Keratinocyte (primary cell): Measurements from ENCODE around the gene ATXN10. TPM values are rescaled to one million over a fixed set of nuclear protein-coding genes. Genes with fewer than 3 reads are reported as not detected.

ENCODE experiments used
- DNase-seq: peaks from one replicate; pipeline ENCODE4 v3.0.0-alpha.2; 2011; ENCODE audit warnings: low read depth, missing footprints, low spot score
- FAIRE-seq: peaks from 2 replicates; lab custom pipeline; 2011; peaks lifted over from hg19 to GRCh38; lab: Jason Lieb, UNC
- H2AFZ ChIP-seq: 2 replicates; pipeline ENCODE4 v1.6.0; 2012; ENCODE audit warnings: low read length, control low read depth, inconsistent platforms; ENCODE audit not compliant: control insufficient read depth
- H3K27ac ChIP-seq: 2 replicates; pipeline ENCODE4 v1.5.1; 2011; ENCODE audit warnings: low read length; ENCODE audit not compliant: control insufficient read depth, insufficient read depth
- H3K27me3 ChIP-seq: 3 replicates; pipeline ENCODE4 v1.6.0; 2011; ENCODE audit warnings: low read length; ENCODE audit not compliant: control insufficient read depth, insufficient read depth; ENCODE audit errors: extremely low read depth
- H3K36me3 ChIP-seq, 2 experiments: 2 replicates in 1 of 2; 3 replicates in 1 of 2; pipeline ENCODE4 v1.5.1; 2011; ENCODE audit warnings: low read length in 2 of 2, mild to moderate bottlenecking in 1 of 2; ENCODE audit not compliant: control insufficient read depth in 2 of 2, insufficient read depth in 2 of 2; ENCODE audit errors: extremely low read depth in 1 of 2
- H3K4me1 ChIP-seq: 3 replicates; pipeline ENCODE4 v1.5.1; 2011; ENCODE audit warnings: low read length; ENCODE audit not compliant: control insufficient read depth, insufficient read depth; ENCODE audit errors: extremely low read depth
- H3K4me2 ChIP-seq: 3 replicates; pipeline ENCODE4 v1.6.0; 2011; ENCODE audit warnings: low read depth, low read length; ENCODE audit not compliant: control insufficient read depth, insufficient read depth; ENCODE audit errors: extremely low read depth
- H3K4me3 ChIP-seq, 3 experiments: fragments of 200-600 bp in 1 of 3; sonication (generic) in 1 of 3; 2 replicates in 2 of 3; 3 replicates in 1 of 3; pipeline ENCODE4 v1.5.1; 2011 to 2016; ENCODE audit warnings: low read length in 3 of 3, mild to moderate bottlenecking in 3 of 3, control low read depth in 2 of 3, inconsistent platforms in 1 of 3, low read depth in 1 of 3, mixed read lengths in 1 of 3, mixed run types in 1 of 3, moderate library complexity in 1 of 3; ENCODE audit not compliant: control insufficient read depth in 2 of 3, insufficient read depth in 2 of 3; ENCODE audit errors: extremely low read depth in 1 of 3
- H3K79me2 ChIP-seq: 2 replicates; pipeline ENCODE4 v1.6.0; 2012; ENCODE audit warnings: low read length; ENCODE audit not compliant: control insufficient read depth, insufficient read depth
- H3K9ac ChIP-seq: 3 replicates; pipeline ENCODE4 v1.6.0; 2011; ENCODE audit warnings: low read length; ENCODE audit not compliant: control insufficient read depth, insufficient read depth; ENCODE audit errors: extremely low read depth
- H3K9me1 ChIP-seq: 3 replicates; pipeline ENCODE4 v1.6.0; 2011; ENCODE audit warnings: low read length; ENCODE audit not compliant: control insufficient read depth, insufficient read depth; ENCODE audit errors: extremely low read depth
- H3K9me3 ChIP-seq: 2 replicates; pipeline ENCODE4 v1.5.1; 2012; ENCODE audit warnings: low read depth, low read length; ENCODE audit not compliant: control insufficient read depth
- H4K20me1 ChIP-seq: 3 replicates; pipeline ENCODE4 v1.6.0; 2011; ENCODE audit warnings: low read length; ENCODE audit not compliant: control insufficient read depth, insufficient read depth; ENCODE audit errors: extremely low read depth
- EZH2 ChIP-seq: IDR thresholded peaks from one replicate; pipeline ENCODE4 v1.6.1; 2012; ENCODE audit warnings: inconsistent platforms, mild to moderate bottlenecking, low read length, moderate library complexity
- dilution Hi-C: fragments of 300-500 bp; cut with MboI; formaldehyde crosslinking; loops from one replicate; pipeline ENCODE4 v1.7.0; 2020; ENCODE audit warnings: low sequenced_read_pairs; ENCODE audit not compliant: extremely low pct_ligation_motif_present
- polyA plus RNA-seq, 5 experiments: library from polyadenylated mRNA; depleted of rRNA in 3 of 5; stranded (reverse) in 3 of 5; stranded (forward) in 1 of 5; unstranded in 1 of 5; fragments of >200 nt; gene quantifications; 1 replicate in 1 of 5; 2 replicates in 3 of 5; 3 replicates in 1 of 5; pipeline versions ENCODE4 v1.2.1 to v1.2.3, GENCODE V29; 2011 to 2012; ENCODE audit warnings: missing spikeins in 2 of 5, low read depth in 1 of 5, low replicate concordance in 1 of 5
- TF ChIP-seq, protein P1 (sequence below), 3 experiments: IDR thresholded peaks in 1 of 3; conservative IDR thresholded peaks in 1 of 3; optimal IDR thresholded peaks in 1 of 3; 2 replicates in 2 of 3; 3 replicates in 1 of 3; pipeline versions ENCODE3 to v1.5.1; 2011; ENCODE audit warnings: low read length in 3 of 3, mild to moderate bottlenecking in 3 of 3, moderate library complexity in 2 of 3, control low read depth in 1 of 3, inconsistent platforms in 1 of 3; ENCODE audit not compliant: insufficient read depth in 2 of 3; ENCODE audit errors: extremely low read depth in 1 of 3

Gene ATXN10
- polyA plus RNA-seq, 1 donor (not counting 4 experiments of a cell fraction or from before 2014, with no cell fraction given), result 276 TPM

DNA sequence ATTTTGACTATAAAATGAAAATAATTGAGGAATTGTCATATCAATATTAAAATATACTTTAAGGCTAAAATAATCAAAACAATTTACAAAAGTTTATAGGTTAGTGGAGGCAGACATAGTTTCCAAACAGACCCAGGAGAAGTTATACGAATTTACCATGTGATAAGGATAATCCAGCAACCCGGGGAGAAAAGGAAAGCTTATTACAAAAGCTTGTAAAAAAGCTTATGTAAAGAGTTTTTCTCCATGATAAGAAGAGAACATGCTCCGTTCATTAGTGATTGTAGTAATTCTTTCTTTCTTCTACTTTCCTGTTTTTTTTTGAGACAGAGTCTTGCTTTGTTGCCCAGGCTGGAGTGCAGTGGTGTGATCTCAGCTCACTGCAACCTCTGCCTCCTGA lies 79.0 kb downstream of the ATXN10 start:
- no peaks in the 10 kb centered on the region for H4K20me1 ChIP-seq
- H3K4me2 ChIP-seq, result no peak overlapping the region
- H3K36me3 ChIP-seq, result peaks cover 3 to 9% of the 10 kb centered on the region in 2 experiments
- no peaks in the 10 kb centered on the region for H3K27me3 ChIP-seq
- H3K9me3 ChIP-seq, result no peaks in the 10 kb centered on the region
- H2AFZ ChIP-seq, result no peak overlapping the region
- H3K79me2 ChIP-seq, result peaks cover 2% of the 10 kb centered on the region
- TF ChIP-seq, protein P1, sequence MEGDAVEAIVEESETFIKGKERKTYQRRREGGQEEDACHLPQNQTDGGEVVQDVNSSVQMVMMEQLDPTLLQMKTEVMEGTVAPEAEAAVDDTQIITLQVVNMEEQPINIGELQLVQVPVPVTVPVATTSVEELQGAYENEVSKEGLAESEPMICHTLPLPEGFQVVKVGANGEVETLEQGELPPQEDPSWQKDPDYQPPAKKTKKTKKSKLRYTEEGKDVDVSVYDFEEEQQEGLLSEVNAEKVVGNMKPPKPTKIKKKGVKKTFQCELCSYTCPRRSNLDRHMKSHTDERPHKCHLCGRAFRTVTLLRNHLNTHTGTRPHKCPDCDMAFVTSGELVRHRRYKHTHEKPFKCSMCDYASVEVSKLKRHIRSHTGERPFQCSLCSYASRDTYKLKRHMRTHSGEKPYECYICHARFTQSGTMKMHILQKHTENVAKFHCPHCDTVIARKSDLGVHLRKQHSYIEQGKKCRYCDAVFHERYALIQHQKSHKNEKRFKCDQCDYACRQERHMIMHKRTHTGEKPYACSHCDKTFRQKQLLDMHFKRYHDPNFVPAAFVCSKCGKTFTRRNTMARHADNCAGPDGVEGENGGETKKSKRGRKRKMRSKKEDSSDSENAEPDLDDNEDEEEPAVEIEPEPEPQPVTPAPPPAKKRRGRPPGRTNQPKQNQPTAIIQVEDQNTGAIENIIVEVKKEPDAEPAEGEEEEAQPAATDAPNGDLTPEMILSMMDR (optimal IDR thresholded peaks at IDR 0.05 in 1 of 3, IDR thresholded peaks at IDR 0.05 in 1 of 3, conservative IDR thresholded peaks at IDR 0.05 in 1 of 3; ENCODE audit: extremely low read depth in 1 of 3, insufficient read depth in 2 of 3, low read length in 3 of 3), result no peak
- no peak for TF ChIP-seq EZH2
- H3K4me1 ChIP-seq, result no peaks in the 10 kb centered on the region
- dilution Hi-C loops, result no loop called here
- no peak overlapping the region for H3K9ac ChIP-seq
- H3K9me1 ChIP-seq, result no peaks in the 10 kb centered on the region
- no peak overlapping the region for H3K27ac ChIP-seq
- FAIRE-seq, result no peak
- H3K4me3 ChIP-seq, result no peak overlapping the region
- no peak for DNase-seq

DNA sequence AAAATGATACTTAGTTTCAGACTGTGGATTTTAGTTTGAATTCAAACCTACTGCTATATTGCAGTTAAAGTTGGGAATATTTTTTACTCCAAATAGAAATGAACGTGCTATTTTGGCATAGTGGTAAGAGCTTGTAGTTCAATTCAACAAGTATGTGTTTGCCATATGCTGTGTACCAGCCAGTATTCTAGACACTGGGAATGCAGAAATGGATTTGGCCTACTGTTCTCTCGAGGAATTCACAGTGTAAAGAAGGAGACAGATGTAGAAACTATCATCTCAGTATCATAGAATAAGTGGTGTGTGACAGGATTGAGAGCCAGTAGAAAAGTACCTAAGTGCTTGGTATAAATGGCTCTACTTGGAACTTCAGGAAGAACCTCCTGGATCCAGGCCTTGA lies 80.4 kb downstream of the ATXN10 start:
- peaks cover 2 to 17% of the 10 kb centered on the region in 2 experiments for H3K36me3 ChIP-seq
- TF ChIP-seq, protein P1 (optimal IDR thresholded peaks at IDR 0.05 in 1 of 3, IDR thresholded peaks at IDR 0.05 in 1 of 3, conservative IDR thresholded peaks at IDR 0.05 in 1 of 3; ENCODE audit: extremely low read depth in 1 of 3, insufficient read depth in 2 of 3, low read length in 3 of 3), result no peak
- TF ChIP-seq EZH2, result no peak
- no peaks in the 10 kb centered on the region for H3K27me3 ChIP-seq
- H3K27ac ChIP-seq, result no peak overlapping the region
- no peaks in the 10 kb centered on the region for H3K79me2 ChIP-seq
- H2AFZ ChIP-seq, result no peak overlapping the region
- peaks cover 7% of the 10 kb centered on the region for H3K4me1 ChIP-seq
- H3K9me1 ChIP-seq, result peaks cover 3% of the 10 kb centered on the region
- H3K4me3 ChIP-seq, result no peak overlapping the region
- no peak for DNase-seq
- no peak overlapping the region for H3K9ac ChIP-seq
- H3K9me3 ChIP-seq, result no peaks in the 10 kb centered on the region
- peak; percentile 49 for FAIRE-seq
- dilution Hi-C loops, result no loop called here
- H3K4me2 ChIP-seq, result no peak overlapping the region
- no peaks in the 10 kb centered on the region for H4K20me1 ChIP-seq
